Measurements from ENCODE around the gene LIN28A. TPM values are rescaled to one million over a fixed set of nuclear protein-coding genes. Genes with fewer than 3 reads are reported as not detected.

LIN28A gene
- total RNA-seq, 1 donor from 2014 or later: not detected

Other genes with a start within 250 kb of the LIN28A start
- gene C1orf232, start 241.9 kb upstream of the LIN28A start, total RNA-seq: not detected
- gene ZNF593, start 240.9 kb upstream of the LIN28A start, total RNA-seq: 10.0 TPM
- not detected for gene ZNF593OS, start 239.0 kb upstream of the LIN28A start, total RNA-seq
- 6.9 TPM for gene CNKSR1, start 233.3 kb upstream of the LIN28A start, total RNA-seq
- gene CATSPER4, start 220.2 kb upstream of the LIN28A start, total RNA-seq: not detected
- 15.1 TPM for gene CEP85, start 176.6 kb upstream of the LIN28A start, total RNA-seq
- 16.0 TPM for gene SH3BGRL3, start 130.7 kb upstream of the LIN28A start, total RNA-seq
- gene UBXN11, start 104.2 kb upstream of the LIN28A start, total RNA-seq: 8.2 TPM
- gene CD52, start 92.9 kb upstream of the LIN28A start, total RNA-seq: 2.8 TPM
- 15.4 TPM for gene CRYBG2, start 56.7 kb upstream of the LIN28A start, total RNA-seq
- not detected for gene ZNF683, start 38.1 kb upstream of the LIN28A start, total RNA-seq
- gene DHDDS, start 21.5 kb downstream of the LIN28A start, total RNA-seq: 25.0 TPM
- gene HMGN2, start 61.6 kb downstream of the LIN28A start, total RNA-seq: 412 TPM
- gene RPS6KA1, start 118.9 kb downstream of the LIN28A start, total RNA-seq: 15.7 TPM